A673 (cell line): ENCODE results near the gene AP4B1. TPM values are rescaled to one million over a fixed set of nuclear protein-coding genes. Genes with fewer than 3 reads are reported as not detected.
A peak's percentile ranks its signal among the peaks of the same experiment; 100 is the strongest.

ENCODE experiments used
- BruUV-seq: library from RNA; stranded (reverse); fragments of 400-500 nt; replicated peaks from 2 replicates; lab custom pipeline; 2021; lab: Mats Ljungman, UMichigan
- CTCF ChIA-PET: fragments of 300-600 bp; sonication (Branson Sonifier 250); formaldehyde crosslinking; loops from one replicate; lab custom pipeline; 2022; ENCODE audit warnings: antibody characterized with exemption; lab: Charles Lee
- POLR2A ChIA-PET: fragments of 300-600 bp; sonication (Branson Sonifier 250); formaldehyde crosslinking; loops from one replicate; lab custom pipeline; 2022; ENCODE audit warnings: antibody characterized with exemption; ENCODE audit not compliant: low non-redundant PET; lab: Charles Lee
- DNase-seq: peaks from one replicate; pipeline ENCODE4 v3.0.0-alpha.2; 2015; ENCODE audit warnings: low spot score
- H3K27ac ChIP-seq: fragments of 200-600 bp; sonication (generic); 2 replicates; pipeline ENCODE4 v1.5.1; 2016; ENCODE audit warnings: mixed run types, low read depth, mild to moderate bottlenecking, mixed read lengths, antibody characterized with exemption, low read length; ENCODE audit not compliant: poor library complexity, severe bottlenecking
- H3K27me3 ChIP-seq: fragments of 200-600 bp; sonication (generic); replicated peaks from 2 replicates; pipeline ENCODE4 v1.6.1; 2017; ENCODE audit warnings: mixed run types, low read depth, mild to moderate bottlenecking, mixed read lengths, antibody characterized with exemption, low read length; ENCODE audit not compliant: insufficient read depth, poor library complexity
- H3K36me3 ChIP-seq: fragments of 200-600 bp; sonication (generic); 2 replicates; pipeline ENCODE4 v1.6.1; 2016; ENCODE audit warnings: mixed run types, mild to moderate bottlenecking, mixed read lengths, antibody characterized with exemption, low read length; ENCODE audit not compliant: insufficient read depth, poor library complexity, severe bottlenecking
- H3K4me1 ChIP-seq: fragments of 200-600 bp; sonication (generic); 2 replicates; pipeline ENCODE4 v1.6.1; 2017; ENCODE audit warnings: mixed run types, mild to moderate bottlenecking, mixed read lengths, antibody characterized with exemption, low read length; ENCODE audit not compliant: insufficient read depth, poor library complexity, severe bottlenecking
- H3K4me3 ChIP-seq: fragments of 200-600 bp; sonication (generic); 2 replicates; pipeline ENCODE4 v1.5.1; 2016; ENCODE audit warnings: low read depth, mixed run types, mild to moderate bottlenecking, mixed read lengths, low read length; ENCODE audit not compliant: poor library complexity, severe bottlenecking
- H3K9me3 ChIP-seq: fragments of 200-600 bp; sonication (generic); 2 replicates; pipeline ENCODE4 v1.6.1; 2016; ENCODE audit warnings: mixed run types, low read depth, mild to moderate bottlenecking, mixed read lengths, antibody characterized with exemption, low read length; ENCODE audit not compliant: poor library complexity, severe bottlenecking
- CTCF ChIP-seq: fragments of 300-800, 200-600 bp; sonication (generic); conservative IDR thresholded peaks from 2 replicates; pipeline ENCODE4 v1.5.1; 2017; ENCODE audit warnings: low read depth, mild to moderate bottlenecking, antibody characterized with exemption, low read length, moderate library complexity, mixed read lengths
- EZH2 ChIP-seq: fragments of 200-600 bp; sonication (generic); IDR thresholded peaks from 2 replicates; pipeline ENCODE4 v1.6.1; 2017; ENCODE audit warnings: borderline replicate concordance, low read depth, mild to moderate bottlenecking, mixed read lengths, antibody characterized with exemption, low read length; ENCODE audit not compliant: poor library complexity, severe bottlenecking
- intact Hi-C: fragments of 100-400 bp; cut with micrococcal nuclease; formaldehyde crosslinking; loops from one replicate; pipeline ENCODE4 v1.10.0; 2022; ENCODE audit not compliant: unreplicated experiment
- total RNA-seq: library from RNA; stranded (reverse); gene quantifications from 2 replicates; pipeline ENCODE4 v1.2.3, GENCODE V29; 2021

AP4B1 gene
- total RNA-seq, 1 experiment from 2014 or later = 48.9 TPM

DNA sequence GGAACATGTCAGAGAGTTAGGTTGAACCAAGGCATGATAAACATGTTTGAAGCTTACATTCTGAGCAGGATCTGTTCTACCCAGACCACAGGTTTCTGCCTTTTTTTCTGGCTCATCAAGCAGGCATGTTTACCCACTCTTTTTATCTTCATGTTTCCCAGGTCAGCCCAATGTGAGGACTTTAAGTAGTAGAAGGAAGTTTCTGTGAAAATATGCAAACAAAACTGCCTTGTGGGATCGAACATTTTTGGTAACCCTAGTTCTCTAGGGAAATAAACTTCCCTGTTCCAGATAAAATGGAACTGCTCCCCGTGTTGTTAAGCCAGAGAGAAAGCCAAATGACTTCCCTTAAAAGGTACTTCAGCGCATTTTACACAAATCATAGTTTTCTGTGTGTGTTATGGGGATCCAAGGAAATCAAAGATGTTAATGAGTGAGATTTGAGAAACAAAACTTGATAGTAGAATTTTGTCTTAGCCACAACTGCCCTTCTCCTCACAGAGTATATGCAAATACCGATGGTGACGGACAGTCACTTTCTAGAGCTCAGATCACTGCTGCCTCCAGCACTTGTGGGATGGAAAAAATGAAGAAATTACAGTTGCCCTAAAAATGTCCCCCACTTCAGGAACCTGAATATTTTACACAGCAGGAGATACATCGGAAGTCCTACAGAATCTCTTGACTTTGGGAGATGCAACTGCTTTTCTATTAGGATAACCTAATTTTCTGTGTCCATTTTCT is 23.8 kb upstream of the AP4B1 start:
- intact Hi-C loops = no loop called here
- ChIA-PET CTCF (interaction anchor here (0.6 to 1.8 kb wide), 2 partner anchors 24 to 709 kb away, joined by 6 to 8 read pairs; partner anchors contain the start of gene AP4B1), POLR2A (no interaction called here)
- Histone ChIP-seq H3K9me3 (no peaks in the 10 kb centered on the region), H3K36me3 (no peaks in the 10 kb centered on the region), H3K27ac (peak overlapping the region; percentile 86), H3K4me1 (peaks cover 22% of the 10 kb centered on the region), H3K4me3 (peak overlapping the region; percentile 96), H3K27me3 (no peaks in the 10 kb centered on the region)
- no TSS peak for BruUV-seq
- TF ChIP-seq EZH2 = no peak
- TF ChIP-seq CTCF = no peak
- DNase-seq = no peak

- Histone ChIP-seq H3K9me3 (no peaks in the 10 kb centered on the region), H3K36me3 (no peaks in the 10 kb centered on the region), H3K27me3 (no peaks in the 10 kb centered on the region), H3K4me3 (no peak overlapping the region), H3K27ac (no peak overlapping the region), H3K4me1 (peaks cover 6% of the 10 kb centered on the region)
- TF ChIP-seq EZH2 (no peak), CTCF (no peak)
- POLR2A ChIA-PET = no interaction called here
- CTCF ChIA-PET = no interaction called here
- no TSS peak for BruUV-seq
- DNase-seq = no peak
- intact Hi-C loops = no loop called here
These were observed 19.9 kb upstream of the AP4B1 start for GRCh38 chr1:113924473-113924872.

DNA sequence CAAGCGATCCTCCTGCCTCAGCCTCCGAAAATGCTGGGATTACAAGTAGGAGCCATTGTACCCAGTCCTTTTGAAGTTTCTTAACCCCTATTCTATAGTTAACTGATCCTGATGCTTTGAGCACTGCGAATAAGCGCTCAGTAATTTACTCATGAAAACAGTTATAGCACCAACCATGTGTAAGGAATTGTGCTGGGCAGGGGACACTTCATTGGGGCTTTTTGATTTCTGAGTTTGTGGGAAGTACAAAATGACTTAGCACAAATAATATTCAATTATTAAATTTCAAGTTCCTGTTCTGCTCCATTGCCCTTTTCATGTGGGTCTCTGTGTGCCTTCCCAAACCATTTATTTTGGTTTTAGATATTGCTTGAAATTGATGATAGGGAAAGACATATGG is 18.4 kb upstream of the AP4B1 start:
- Histone ChIP-seq H3K27ac (no peak overlapping the region), H3K27me3 (no peaks in the 10 kb centered on the region), H3K9me3 (no peaks in the 10 kb centered on the region), H3K4me1 (no peaks in the 10 kb centered on the region), H3K4me3 (no peak overlapping the region), H3K36me3 (no peaks in the 10 kb centered on the region)
- POLR2A ChIA-PET = no interaction called here
- TF ChIP-seq CTCF (no peak), EZH2 (no peak)
- BruUV-seq = no TSS peak
- CTCF ChIA-PET = no interaction called here
- no peak for DNase-seq
- intact Hi-C loops = no loop called here
